GM10847 (cell line): ENCODE data around the gene LY6G5B.
A peak's percentile ranks its signal among the peaks of the same experiment; 100 is the strongest.

ENCODE experiments used
- POLR2A ChIP-seq: IDR thresholded peaks from 2 replicates; pipeline ENCODE4 v1.6.1; 2011; ENCODE audit not compliant: insufficient read length; ENCODE audit errors: extremely low read depth

LY6G5B gene

GRCh38 chr6:31657406-31658157 lies 12.2 kb upstream of the LY6G5B start:
- TF ChIP-seq POLR2A, result no peak

GRCh38 chr6:31658158-31658688 lies 11.6 kb upstream of the LY6G5B start:
- TF ChIP-seq POLR2A, result no peak

GRCh38 chr6:31658983-31659648 lies 10.7 kb upstream of the LY6G5B start:
- no peak for TF ChIP-seq POLR2A

- TF ChIP-seq POLR2A, result no peak
These were observed 10.0 kb upstream of the LY6G5B start for GRCh38 chr6:31659649-31660380.

- peak; percentile 92 for TF ChIP-seq POLR2A
These were observed 9.2 kb upstream of the LY6G5B start, which contains the start of gene C6orf47 for GRCh38 chr6:31660381-31661261. TSS of gene C6orf47 (minus strand) at chr6:31660778. CDS start at chr6:31659947, 831 bp downstream.

GRCh38 chr6:31661262-31662123 lies 8.3 kb upstream of the LY6G5B start:
- TF ChIP-seq POLR2A, result no peak

GRCh38 chr6:31662124-31662723 lies 7.6 kb upstream of the LY6G5B start:
- TF ChIP-seq POLR2A, result no peak

- TF ChIP-seq POLR2A, result no peak
These were observed 6.4 kb upstream of the LY6G5B start for GRCh38 chr6:31663126-31663960.

GRCh38 chr6:31663961-31664789 lies 5.6 kb upstream of the LY6G5B start:
- TF ChIP-seq POLR2A, result no peak

GRCh38 chr6:31664790-31665500 lies 4.8 kb upstream of the LY6G5B start, which contains the start of gene GPANK1:
TSS of gene GPANK1 (minus strand) at chr6:31664997. CDS start at chr6:31664478, 519 bp downstream.
- TF ChIP-seq POLR2A, result peak; percentile 36
